HCT116 (cell line): ENCODE results near the gene SAMHD1. TPM values are rescaled to one million over a fixed set of nuclear protein-coding genes. Genes with fewer than 3 reads are reported as not detected.

Source experiments
- ATAC-seq: fragments of 200-7000 bp; cut with Tn5 transposase; 2 replicates; pipeline ENCODE4 v1.9.1; 2020; ENCODE audit warnings: mild to moderate bottlenecking, moderate library complexity
- BruUV-seq: library from RNA; stranded (reverse); fragments of 400-500 nt; replicated peaks from 2 replicates; lab custom pipeline; 2021; lab: Mats Ljungman, UMichigan
- CTCF ChIA-PET: fragments of 300-600 bp; sonication (Branson Sonifier 250); formaldehyde crosslinking; loops from one replicate; lab custom pipeline; 2021; ENCODE audit warnings: antibody characterized with exemption; lab: Charles Lee
- POLR2A ChIA-PET: fragments of 300-600, 350-600 bp; sonication (Branson Sonifier 250); formaldehyde crosslinking; loops from one replicate; lab custom pipeline; 2021; ENCODE audit warnings: antibody characterized with exemption; lab: Charles Lee
- RAD21 ChIA-PET, 2 experiments: fragments of 300-600 bp; sonication (Branson Sonifier 250); formaldehyde crosslinking; loops; one replicate each; lab custom pipeline; 2023; ENCODE audit warnings: low total read pairs in 2 of 2; ENCODE audit not compliant: uncharacterized antibody in 2 of 2, unreplicated experiment in 2 of 2, low non-redundant PET in 1 of 2; lab: Charles Lee
- DNase-seq: peaks from one replicate; pipeline ENCODE4 v3.0.0-alpha.2; 2010; ENCODE audit warnings: low read depth, low spot score
- H2AFZ ChIP-seq: fragments of 200-600 bp; shearing (Covaris generic), sonication (generic); 2 replicates; pipeline ENCODE4 v1.6.1; 2017; ENCODE audit warnings: low read depth, mixed run types, mixed read lengths, antibody characterized with exemption, low read length; ENCODE audit not compliant: poor library complexity, severe bottlenecking
- H3K27ac ChIP-seq: 2 replicates; pipeline ENCODE4 v1.5.1; 2012; ENCODE audit warnings: low read depth, low read length
- H3K27me3 ChIP-seq: fragments of 200-600 bp; sonication (generic); 2 replicates; pipeline ENCODE4 v1.6.1; 2016; ENCODE audit warnings: mixed run types, low read length, mixed read lengths; ENCODE audit not compliant: insufficient read depth
- H3K36me3 ChIP-seq, 2 experiments: fragments of 200-500 bp in 1 of 2; fragments of 200-600 bp in 1 of 2; sonication (Bioruptor generic) in 1 of 2; sonication (generic) in 1 of 2; 2 replicates each; pipeline versions ENCODE4 v1.5.1 to v1.6.1; 2014 to 2016; ENCODE audit warnings: low read length in 2 of 2, inconsistent platforms in 1 of 2, mixed read lengths in 1 of 2, mixed run types in 1 of 2; ENCODE audit not compliant: insufficient read depth in 2 of 2, control insufficient read depth in 1 of 2
- H3K4me1 ChIP-seq, 2 experiments: fragments of 200-600 bp in 1 of 2; sonication (generic) in 1 of 2; 2 replicates each; pipeline versions ENCODE4 v1.5.1 to v1.6.1; 2012 to 2017; ENCODE audit warnings: low read length in 2 of 2, inconsistent platforms in 1 of 2, mild to moderate bottlenecking in 1 of 2, mixed read lengths in 1 of 2, mixed run types in 1 of 2, moderate library complexity in 1 of 2; ENCODE audit not compliant: insufficient read depth in 2 of 2, control insufficient read depth in 1 of 2
- H3K4me2 ChIP-seq: fragments of 200-600 bp; sonication (generic); 2 replicates; pipeline ENCODE4 v1.6.1; 2017; ENCODE audit warnings: mixed run types, low read length, mixed read lengths
- H3K4me3 ChIP-seq, 2 experiments: fragments of 200-600 bp in 1 of 2; sonication (generic) in 1 of 2; replicated peaks in 1 of 2; 2 replicates each; pipeline ENCODE4 v1.5.1; 2011 to 2016; ENCODE audit warnings: low read length in 2 of 2, control low read depth in 1 of 2, low read depth in 1 of 2, mild to moderate bottlenecking in 1 of 2, mixed read lengths in 1 of 2, mixed run types in 1 of 2
- H3K79me2 ChIP-seq: fragments of 200-600 bp; sonication (generic); 2 replicates; pipeline ENCODE4 v1.6.1; 2017; ENCODE audit warnings: mild to moderate bottlenecking, mixed run types, low read length, moderate library complexity, mixed read lengths; ENCODE audit not compliant: insufficient read depth
- H3K9ac ChIP-seq: fragments of 200-600 bp; sonication (generic); 2 replicates; pipeline ENCODE4 v1.6.1; 2016; ENCODE audit warnings: low read length, mixed read lengths
- H3K9me2 ChIP-seq: fragments of 200-600 bp; sonication (generic), shearing (Covaris generic); 2 replicates; pipeline ENCODE4 v1.6.1; 2017; ENCODE audit warnings: mixed run types, mild to moderate bottlenecking, moderate library complexity; ENCODE audit not compliant: insufficient read depth
- H3K9me3 ChIP-seq, 2 experiments: fragments of 200-500 bp in 1 of 2; fragments of 200-600 bp in 1 of 2; sonication (Bioruptor generic) in 1 of 2; sonication (generic) in 1 of 2; 2 replicates each; pipeline ENCODE4 v1.6.1; 2014 to 2017; ENCODE audit warnings: low read length in 2 of 2, mixed read lengths in 2 of 2, inconsistent platforms in 1 of 2, low read depth in 1 of 2, mild to moderate bottlenecking in 1 of 2, mixed run types in 1 of 2, moderate library complexity in 1 of 2; ENCODE audit not compliant: control insufficient read depth in 1 of 2, insufficient read depth in 1 of 2
- H4K20me1 ChIP-seq: fragments of 200-600 bp; sonication (generic), shearing (Covaris generic); 2 replicates; pipeline ENCODE4 v1.6.1; 2017; ENCODE audit warnings: mixed run types, mild to moderate bottlenecking, moderate library complexity; ENCODE audit not compliant: insufficient read depth
- ATF3 ChIP-seq: IDR thresholded peaks from 2 replicates; pipeline ENCODE4 v1.6.1; 2012
- CEBPB ChIP-seq: IDR thresholded peaks from 2 replicates; pipeline ENCODE4 v1.6.1; 2012; ENCODE audit warnings: low read depth
- CTCF ChIP-seq, 3 experiments: fragments of 200-600 bp in 1 of 3; sonication (generic) in 1 of 3; IDR thresholded peaks in 2 of 3; conservative IDR thresholded peaks in 1 of 3; 2 replicates each; pipeline ENCODE4 v1.5.1; 2012 to 2017; ENCODE audit warnings: low read depth in 2 of 3, low read length in 2 of 3, antibody characterized with exemption in 1 of 3, borderline replicate concordance in 1 of 3, control low read depth in 1 of 3, mild to moderate bottlenecking in 1 of 3, mixed read lengths in 1 of 3, mixed run types in 1 of 3, moderate library complexity in 1 of 3; ENCODE audit not compliant: insufficient read depth in 1 of 3
- EGR1 ChIP-seq: IDR thresholded peaks from 2 replicates; pipeline ENCODE4 v1.6.1; 2012; ENCODE audit warnings: low read depth
- EZH2 ChIP-seq: fragments of 200-600 bp; sonication (generic); IDR thresholded peaks from 2 replicates; pipeline ENCODE4 v1.6.1; 2017; ENCODE audit warnings: antibody characterized with exemption, mixed run types
- FOSL1 ChIP-seq: IDR thresholded peaks from 2 replicates; pipeline ENCODE4 v1.6.1; 2012; ENCODE audit warnings: low read depth
- SIN3A ChIP-seq: IDR thresholded peaks from 2 replicates; pipeline ENCODE4 v1.6.1; 2012; ENCODE audit warnings: low read depth
- SP1 ChIP-seq: IDR thresholded peaks from 2 replicates; pipeline ENCODE4 v1.6.1; 2012; ENCODE audit warnings: low read depth
- ZFX ChIP-seq: fragments of 450-650 bp; IDR thresholded peaks from 2 replicates; pipeline ENCODE4 v1.6.1; 2017
- ZNF274 ChIP-seq: fragments of 200-500 bp; sonication (Bioruptor generic); IDR thresholded peaks from 2 replicates; pipeline ENCODE4 v1.6.1; 2014; ENCODE audit warnings: mild to moderate bottlenecking, low read depth, low read length, inconsistent platforms
- intact Hi-C: fragments of 100-400 bp; cut with micrococcal nuclease; formaldehyde crosslinking; loops from 2 replicates; pipeline ENCODE4 v1.10.0; 2022
- total RNA-seq: library from RNA; stranded (reverse); gene quantifications from one replicate; pipeline ENCODE4 v1.2.1, GENCODE V29; 2021; ENCODE audit not compliant: unreplicated experiment
- TF ChIP-seq, protein P1 (sequence below): IDR thresholded peaks from 2 replicates; pipeline ENCODE4 v1.6.1; 2011; ENCODE audit warnings: mild to moderate bottlenecking, low read length, moderate library complexity; ENCODE audit not compliant: insufficient replicate concordance; ENCODE audit errors: extremely low read depth
- TF ChIP-seq, protein P2 (sequence below): IDR thresholded peaks from 2 replicates; pipeline ENCODE4 v1.6.1; 2012; ENCODE audit warnings: low read depth

The SAMHD1 gene
- total RNA-seq, 1 experiment from 2014 or later: 21.4 TPM

DNA sequence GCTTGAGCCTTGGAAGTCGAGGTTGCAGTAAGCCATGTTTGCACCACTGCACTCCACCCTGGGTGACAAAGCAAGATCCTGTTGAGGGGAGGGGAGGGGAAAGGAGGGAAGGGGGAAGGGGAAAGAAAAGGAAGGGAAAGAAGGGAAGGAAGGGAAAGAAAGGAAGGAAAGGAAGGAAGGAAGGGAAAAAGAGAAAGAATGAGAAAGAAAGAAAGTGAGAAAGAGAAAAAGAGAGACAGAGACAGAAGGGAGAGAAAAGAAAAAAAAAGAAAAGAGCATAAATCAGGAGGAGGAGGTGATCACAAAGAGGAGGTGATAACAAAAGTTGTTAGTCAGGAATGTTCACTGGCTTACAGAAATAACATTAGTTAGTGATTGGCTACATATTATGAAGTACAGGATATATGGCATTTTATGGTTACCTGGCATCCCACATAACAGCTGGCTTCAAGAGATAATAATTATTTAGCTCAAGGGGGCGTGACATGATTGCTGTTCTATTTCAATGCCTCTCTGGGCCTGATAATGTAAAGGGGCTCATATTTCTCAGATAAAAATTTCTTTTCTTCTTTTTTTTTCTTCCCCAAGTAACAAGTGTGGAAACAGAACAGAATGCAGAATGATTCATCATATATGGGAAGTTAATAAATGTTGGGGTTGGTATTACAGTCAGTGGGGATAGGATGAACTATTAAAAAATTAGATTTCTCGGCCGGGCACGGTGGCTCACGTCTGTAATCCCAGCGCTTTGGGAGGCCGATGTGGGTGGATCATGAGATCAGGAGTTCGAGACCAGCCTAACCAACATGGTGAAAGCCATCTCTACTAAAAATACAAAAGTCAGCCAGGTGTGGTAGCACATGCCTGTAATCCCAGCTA lies 27.1 kb downstream of the SAMHD1 start:
- Histone ChIP-seq H3K27me3 (no peaks in the 10 kb centered on the region), H3K9me3 (no peaks in the 10 kb centered on the region), H4K20me1 (no peaks in the 10 kb centered on the region), H3K79me2 (no peaks in the 10 kb centered on the region), H3K4me3 (no peak overlapping the region), H2AFZ (no peak overlapping the region), H3K36me3 (no peaks in the 10 kb centered on the region; a peak in 1 of 4 replicates), H3K9me2 (no peaks in the 10 kb centered on the region), H3K27ac (no peak overlapping the region), H3K4me1 (peaks cover 0 to 9% of the 10 kb centered on the region in 2 experiments; a peak in 2 of 4 replicates), H3K4me2 (no peak overlapping the region), H3K9ac (no peak overlapping the region)
- no peak for DNase-seq
- ATAC-seq: no peak
- intact Hi-C loops: no loop called here
- TF ChIP-seq CTCF (IDR thresholded peaks at IDR 0.05 in 2 of 3, conservative IDR thresholded peaks at IDR 0.05 in 1 of 3; ENCODE audit: borderline replicate concordance in 1 of 3, insufficient read depth in 1 of 3, low read depth in 2 of 3, low read length in 2 of 3) (no peak), CEBPB (no peak), EGR1 (no peak), ATF3 (no peak), SIN3A (no peak), ZNF274 (no peak), ZFX (no peak), EZH2 (no peak), SP1 (no peak), FOSL1 (no peak)
- TF ChIP-seq, protein P1, sequence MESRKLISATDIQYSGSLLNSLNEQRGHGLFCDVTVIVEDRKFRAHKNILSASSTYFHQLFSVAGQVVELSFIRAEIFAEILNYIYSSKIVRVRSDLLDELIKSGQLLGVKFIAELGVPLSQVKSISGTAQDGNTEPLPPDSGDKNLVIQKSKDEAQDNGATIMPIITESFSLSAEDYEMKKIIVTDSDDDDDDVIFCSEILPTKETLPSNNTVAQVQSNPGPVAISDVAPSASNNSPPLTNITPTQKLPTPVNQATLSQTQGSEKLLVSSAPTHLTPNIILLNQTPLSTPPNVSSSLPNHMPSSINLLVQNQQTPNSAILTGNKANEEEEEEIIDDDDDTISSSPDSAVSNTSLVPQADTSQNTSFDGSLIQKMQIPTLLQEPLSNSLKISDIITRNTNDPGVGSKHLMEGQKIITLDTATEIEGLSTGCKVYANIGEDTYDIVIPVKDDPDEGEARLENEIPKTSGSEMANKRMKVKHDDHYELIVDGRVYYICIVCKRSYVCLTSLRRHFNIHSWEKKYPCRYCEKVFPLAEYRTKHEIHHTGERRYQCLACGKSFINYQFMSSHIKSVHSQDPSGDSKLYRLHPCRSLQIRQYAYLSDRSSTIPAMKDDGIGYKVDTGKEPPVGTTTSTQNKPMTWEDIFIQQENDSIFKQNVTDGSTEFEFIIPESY: no peak
- TF ChIP-seq, protein P2, sequence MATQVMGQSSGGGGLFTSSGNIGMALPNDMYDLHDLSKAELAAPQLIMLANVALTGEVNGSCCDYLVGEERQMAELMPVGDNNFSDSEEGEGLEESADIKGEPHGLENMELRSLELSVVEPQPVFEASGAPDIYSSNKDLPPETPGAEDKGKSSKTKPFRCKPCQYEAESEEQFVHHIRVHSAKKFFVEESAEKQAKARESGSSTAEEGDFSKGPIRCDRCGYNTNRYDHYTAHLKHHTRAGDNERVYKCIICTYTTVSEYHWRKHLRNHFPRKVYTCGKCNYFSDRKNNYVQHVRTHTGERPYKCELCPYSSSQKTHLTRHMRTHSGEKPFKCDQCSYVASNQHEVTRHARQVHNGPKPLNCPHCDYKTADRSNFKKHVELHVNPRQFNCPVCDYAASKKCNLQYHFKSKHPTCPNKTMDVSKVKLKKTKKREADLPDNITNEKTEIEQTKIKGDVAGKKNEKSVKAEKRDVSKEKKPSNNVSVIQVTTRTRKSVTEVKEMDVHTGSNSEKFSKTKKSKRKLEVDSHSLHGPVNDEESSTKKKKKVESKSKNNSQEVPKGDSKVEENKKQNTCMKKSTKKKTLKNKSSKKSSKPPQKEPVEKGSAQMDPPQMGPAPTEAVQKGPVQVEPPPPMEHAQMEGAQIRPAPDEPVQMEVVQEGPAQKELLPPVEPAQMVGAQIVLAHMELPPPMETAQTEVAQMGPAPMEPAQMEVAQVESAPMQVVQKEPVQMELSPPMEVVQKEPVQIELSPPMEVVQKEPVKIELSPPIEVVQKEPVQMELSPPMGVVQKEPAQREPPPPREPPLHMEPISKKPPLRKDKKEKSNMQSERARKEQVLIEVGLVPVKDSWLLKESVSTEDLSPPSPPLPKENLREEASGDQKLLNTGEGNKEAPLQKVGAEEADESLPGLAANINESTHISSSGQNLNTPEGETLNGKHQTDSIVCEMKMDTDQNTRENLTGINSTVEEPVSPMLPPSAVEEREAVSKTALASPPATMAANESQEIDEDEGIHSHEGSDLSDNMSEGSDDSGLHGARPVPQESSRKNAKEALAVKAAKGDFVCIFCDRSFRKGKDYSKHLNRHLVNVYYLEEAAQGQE: no peak
- ChIA-PET CTCF (no interaction called here), POLR2A (no interaction called here), RAD21 (no interaction called here)
- no TSS peak for BruUV-seq
